ENCODE results near the gene EPHB3.

EPHB3 gene

DNA sequence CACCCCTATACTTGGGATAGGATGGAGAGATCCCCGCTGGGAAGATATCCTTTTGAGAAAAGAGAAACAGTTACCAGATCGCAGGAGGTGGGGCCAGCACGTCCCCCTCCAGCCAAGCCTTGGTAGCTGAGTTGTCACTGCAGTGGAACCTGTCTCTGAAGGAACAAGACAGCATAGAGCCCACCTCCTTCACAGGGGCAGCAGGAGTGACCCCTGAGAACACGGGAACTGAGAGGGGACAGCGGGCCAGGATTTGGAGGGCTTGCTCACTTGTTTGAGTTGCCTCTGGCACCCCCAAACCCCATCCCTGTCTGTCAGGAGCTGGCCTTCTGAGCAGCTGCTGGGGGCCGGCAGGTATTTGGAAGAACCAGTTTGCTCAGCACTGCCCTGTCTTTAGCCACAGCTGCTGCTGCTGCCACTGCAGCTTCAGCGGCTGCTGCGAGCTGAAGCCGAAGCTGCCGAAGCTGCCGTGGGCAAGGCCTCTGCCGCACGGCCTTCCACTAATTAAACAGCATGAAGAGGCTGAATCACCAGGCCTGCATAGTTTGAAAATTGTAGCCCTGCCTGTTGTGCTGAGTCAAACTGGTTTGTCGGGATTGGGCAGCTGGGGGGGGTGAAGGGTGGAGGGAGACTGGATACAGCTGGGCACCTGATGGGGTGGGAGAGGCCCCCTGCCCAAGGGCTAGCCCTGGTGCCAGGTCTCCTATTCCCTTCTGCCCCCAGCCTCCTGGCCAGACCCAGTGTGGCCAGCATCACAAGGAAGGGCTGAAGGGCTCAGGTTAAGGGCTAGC lies 4.0 kb downstream of the EPHB3 start:
- TF ChIP-seq, protein P1, sequence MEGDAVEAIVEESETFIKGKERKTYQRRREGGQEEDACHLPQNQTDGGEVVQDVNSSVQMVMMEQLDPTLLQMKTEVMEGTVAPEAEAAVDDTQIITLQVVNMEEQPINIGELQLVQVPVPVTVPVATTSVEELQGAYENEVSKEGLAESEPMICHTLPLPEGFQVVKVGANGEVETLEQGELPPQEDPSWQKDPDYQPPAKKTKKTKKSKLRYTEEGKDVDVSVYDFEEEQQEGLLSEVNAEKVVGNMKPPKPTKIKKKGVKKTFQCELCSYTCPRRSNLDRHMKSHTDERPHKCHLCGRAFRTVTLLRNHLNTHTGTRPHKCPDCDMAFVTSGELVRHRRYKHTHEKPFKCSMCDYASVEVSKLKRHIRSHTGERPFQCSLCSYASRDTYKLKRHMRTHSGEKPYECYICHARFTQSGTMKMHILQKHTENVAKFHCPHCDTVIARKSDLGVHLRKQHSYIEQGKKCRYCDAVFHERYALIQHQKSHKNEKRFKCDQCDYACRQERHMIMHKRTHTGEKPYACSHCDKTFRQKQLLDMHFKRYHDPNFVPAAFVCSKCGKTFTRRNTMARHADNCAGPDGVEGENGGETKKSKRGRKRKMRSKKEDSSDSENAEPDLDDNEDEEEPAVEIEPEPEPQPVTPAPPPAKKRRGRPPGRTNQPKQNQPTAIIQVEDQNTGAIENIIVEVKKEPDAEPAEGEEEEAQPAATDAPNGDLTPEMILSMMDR (conservative IDR thresholded peaks at IDR 0.05; ENCODE audit: low read depth) = no peak
- CTCF ChIA-PET = interaction anchor here (0.6 to 2.0 kb wide), 4 partner anchors 47 to 212 kb away, joined by 3 to 9 read pairs (median 5); no protein-coding TSS in a partner anchor
- POLR2A ChIA-PET (ENCODE audit: low non-redundant PET) = interaction anchor here (0.5 to 1.1 kb wide), 5 partner anchors 91 to 657 kb away, joined by 3 to 6 read pairs (median 5); no protein-coding TSS in a partner anchor
- peak overlapping the region; percentile 97 for H3K27ac ChIP-seq
- DNase-seq (ENCODE audit: low spot score) = peak; percentile 90

DNA sequence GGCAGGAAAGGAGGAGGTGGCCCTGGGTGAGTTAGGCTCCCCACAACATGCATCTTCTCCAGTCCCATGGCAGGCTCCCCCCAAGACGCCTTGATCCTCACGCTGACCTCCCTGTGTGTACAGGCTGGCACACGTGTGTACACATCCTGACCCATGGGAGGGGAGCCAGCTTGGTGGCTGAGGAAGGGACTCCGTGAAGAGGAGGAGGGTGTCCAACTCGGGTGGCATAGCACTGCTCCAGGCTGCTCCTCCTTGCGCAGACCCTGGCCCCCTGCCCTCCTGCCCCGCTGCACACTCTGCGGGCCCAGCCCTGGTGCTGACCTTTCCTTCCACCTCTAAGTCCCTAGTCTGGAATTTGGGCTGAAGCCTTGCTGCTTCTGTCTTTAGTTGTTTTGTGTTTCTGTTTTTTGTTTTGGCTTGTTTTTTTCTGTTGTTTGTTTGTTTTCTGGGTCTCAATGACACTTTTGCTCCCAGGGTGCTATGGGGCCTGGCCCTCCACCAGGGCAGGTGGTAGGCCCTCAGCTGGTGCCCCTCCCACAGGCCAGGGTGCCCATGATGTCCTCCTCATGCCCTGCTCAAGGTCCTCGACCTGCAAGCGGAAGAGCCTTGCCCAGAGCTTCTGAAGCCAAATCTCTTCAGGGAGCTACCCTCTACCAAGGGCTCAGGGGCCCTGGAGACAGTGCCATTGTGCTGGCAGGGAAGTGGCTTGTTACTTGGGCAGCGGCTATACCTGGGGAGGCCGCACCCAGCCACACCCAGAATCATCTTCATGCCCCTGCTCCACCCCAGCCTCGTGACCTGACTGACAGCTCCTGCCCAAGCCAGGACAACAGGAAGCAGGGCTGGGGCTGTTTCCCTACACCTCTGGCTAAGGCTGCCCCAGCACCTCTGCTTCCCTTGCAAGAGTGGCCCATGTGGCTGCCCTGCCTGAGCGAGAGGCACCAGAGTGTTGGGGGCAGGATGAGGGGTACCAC lies 5.1 kb downstream of the EPHB3 start:
- TF ChIP-seq, protein P1 (conservative IDR thresholded peaks at IDR 0.05; ENCODE audit: low read depth) = no peak
- POLR2A ChIA-PET (ENCODE audit: low non-redundant PET) = interaction anchor here (0.6 to 1.1 kb wide), 5 partner anchors 37 to 656 kb away, joined by 3 to 6 read pairs (median 4); no protein-coding TSS in a partner anchor
- CTCF ChIA-PET = interaction anchor here (0.6 to 1.0 kb wide), 2 partner anchors 18 to 193 kb away, joined by 3 to 7 read pairs; no protein-coding TSS in a partner anchor
- peak overlapping the region; percentile 97 for H3K27ac ChIP-seq
- DNase-seq (ENCODE audit: low spot score) = peak; percentile 66

DNA sequence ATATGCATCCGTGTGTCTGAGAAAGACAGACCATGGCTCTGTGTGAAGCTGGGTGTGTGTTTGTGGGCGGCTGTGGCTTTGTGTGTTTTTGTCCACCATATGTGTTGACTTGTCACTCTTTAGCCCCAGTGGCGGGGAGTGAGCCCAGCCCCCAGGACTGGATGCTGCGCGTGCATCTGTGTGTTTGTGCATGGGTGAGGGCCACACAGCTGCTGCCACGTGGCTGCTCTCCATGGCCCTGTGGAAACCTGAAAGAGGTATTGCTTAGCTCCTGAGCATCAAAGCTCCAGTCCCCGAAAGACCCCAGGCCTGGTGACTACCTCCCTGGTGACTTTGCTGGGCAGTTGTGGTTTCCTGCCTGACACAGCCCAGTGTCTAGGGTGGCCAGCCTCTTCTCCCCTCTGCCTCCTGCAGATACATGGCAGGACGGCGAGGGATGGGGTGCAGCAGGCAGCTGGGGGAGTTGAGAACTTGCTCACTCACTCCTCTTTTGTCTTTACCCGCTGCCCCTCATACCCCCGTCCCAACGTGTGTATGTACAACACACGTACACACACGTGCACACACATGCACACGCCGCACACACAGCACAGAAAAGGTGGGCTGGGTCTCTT lies 6.5 kb downstream of the EPHB3 start:
- H3K27ac ChIP-seq = peak overlapping the region; percentile 97
- ChIA-PET POLR2A (ENCODE audit: low non-redundant PET) (interaction anchor here (0.6 to 1.0 kb wide), 2 partner anchors 35 to 197 kb away, joined by 3 to 4 read pairs; no protein-coding TSS in a partner anchor), CTCF (interaction anchor here (1.0 kb wide), 1 partner anchor 16 kb away, joined by 3 read pairs; no protein-coding TSS in a partner anchor)
- no peak for DNase-seq (ENCODE audit: low spot score)
- TF ChIP-seq, protein P1 (conservative IDR thresholded peaks at IDR 0.05; ENCODE audit: low read depth) = no peak

DNA sequence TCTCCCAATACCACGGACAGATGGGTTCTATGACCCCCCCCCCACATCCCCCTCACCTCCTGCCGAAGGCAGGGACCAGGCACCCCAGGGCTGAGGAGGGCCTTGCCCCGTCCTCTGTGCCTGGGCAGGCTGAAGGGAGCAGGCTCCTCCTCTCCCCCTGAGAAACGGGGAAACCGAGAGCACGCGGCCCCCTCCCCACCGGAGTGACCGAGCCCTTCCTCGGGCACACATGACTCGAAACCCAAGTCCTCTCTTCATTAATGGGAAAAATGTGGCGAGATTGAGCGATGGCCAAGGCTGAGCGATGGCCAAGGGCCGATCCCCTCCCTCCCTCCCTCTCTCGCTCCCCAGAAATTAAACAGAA lies 7.0 kb downstream of the EPHB3 start:
- no peak for DNase-seq (ENCODE audit: low spot score)
- TF ChIP-seq, protein P1 (conservative IDR thresholded peaks at IDR 0.05; ENCODE audit: low read depth) = no peak
- CTCF ChIA-PET = no interaction called here
- peak overlapping the region; percentile 97 for H3K27ac ChIP-seq
- POLR2A ChIA-PET (ENCODE audit: low non-redundant PET) = no interaction called here

DNA sequence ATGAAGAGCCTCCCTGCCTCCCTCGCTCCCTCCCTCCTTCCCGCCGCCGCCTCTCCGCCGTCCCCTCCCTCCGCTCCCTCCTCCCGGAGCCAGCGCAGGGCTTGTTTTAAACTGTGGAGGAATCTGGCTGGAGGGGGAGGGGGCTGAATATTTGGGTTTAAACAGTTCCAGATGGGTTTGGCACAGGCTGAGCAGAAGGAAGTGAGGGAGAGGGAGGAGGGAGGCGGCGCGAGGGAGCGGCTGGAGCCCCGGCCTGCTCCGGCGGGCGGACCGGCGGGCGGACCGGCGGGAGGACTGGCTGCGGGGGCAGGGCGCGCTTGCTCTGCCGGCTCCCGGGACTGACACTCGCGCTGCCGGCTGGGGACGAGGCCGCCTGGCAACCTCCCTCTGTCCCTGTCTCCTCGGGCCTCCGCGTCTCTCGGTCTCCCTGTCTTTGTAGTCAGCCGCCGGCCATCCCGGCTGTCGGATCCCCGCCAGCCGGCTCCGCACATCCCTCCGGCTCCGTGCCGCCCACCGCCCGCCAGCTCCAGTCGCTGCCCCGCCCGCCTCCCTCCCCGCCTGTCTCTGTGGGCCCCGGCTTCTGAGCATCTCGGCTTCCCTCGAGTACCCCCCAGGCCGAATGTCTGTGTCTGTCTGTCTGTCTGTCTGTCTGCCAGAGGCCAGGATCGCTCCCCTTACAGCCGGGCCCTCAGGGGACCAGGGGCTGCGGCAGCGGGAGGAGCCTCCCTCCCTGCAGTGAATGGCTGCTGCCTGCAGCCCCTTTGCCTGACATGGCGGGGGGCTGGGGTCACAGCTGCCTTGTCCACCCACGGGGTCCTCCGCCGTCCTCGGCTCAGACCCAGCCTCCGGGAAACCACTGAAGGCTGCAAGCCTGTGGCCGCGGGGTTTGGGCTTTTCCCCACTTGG lies 7.6 kb downstream of the EPHB3 start:
- peak overlapping the region; percentile 97 for H3K27ac ChIP-seq
- ChIA-PET POLR2A (ENCODE audit: low non-redundant PET) (no interaction called here), CTCF (interaction anchor here (0.6 kb wide), 1 partner anchor 1747 kb away, joined by 4 read pairs; no protein-coding TSS in a partner anchor)
- peak; percentile 76 for DNase-seq (ENCODE audit: low spot score)
- TF ChIP-seq, protein P1 (conservative IDR thresholded peaks at IDR 0.05; ENCODE audit: low read depth) = no peak

Data from RWPE1 (cell line).